K562 (cell line): ENCODE results near the gene DNAJB11. TPM values are rescaled to one million over a fixed set of nuclear protein-coding genes. Genes with fewer than 3 reads are reported as not detected.

Experiments
- ATAC-seq: fragments of 200-7000 bp; cut with Tn5 transposase; 3 replicates; pipeline ENCODE4 v1.9.1; 2020; ENCODE audit warnings: moderate library complexity
- BruUV-seq: library from RNA; stranded (reverse); fragments of 400-500 nt; replicated peaks from 2 replicates; lab custom pipeline; 2021; lab: Mats Ljungman, UMichigan
- CTCF ChIA-PET: fragments of 300-600 bp; formaldehyde crosslinking; extraction: SDS; loops from one replicate; lab custom pipeline; 2021; ENCODE audit warnings: low intra/inter-chr PET ratio; lab: Yijun Ruan, JAX
- POLR2A ChIA-PET: fragments of 300-600, 350-650 bp; sonication (Branson Sonifier 250); formaldehyde crosslinking; extraction: SDS; loops from one replicate; lab custom pipeline; 2021; ENCODE audit warnings: antibody characterized with exemption, inconsistent platforms; lab: Yijun Ruan, JAX
- DNase-seq, 4 experiments: peaks; one replicate each; pipeline versions ENCODE4 v3.0.0 to v3.0.0-alpha.2; 2011 to 2018; ENCODE audit warnings: low spot score in 3 of 4, mixed read lengths in 3 of 4; ENCODE audit errors: extremely low read depth in 1 of 4
- FAIRE-seq: peaks from 2 replicates; lab custom pipeline; 2011; peaks lifted over from hg19 to GRCh38; lab: Jason Lieb, UNC
- H2AFZ ChIP-seq: 2 replicates; pipeline ENCODE4 v1.6.0; 2011; ENCODE audit warnings: low read depth, low read length, control low read depth, inconsistent platforms
- H3K27ac ChIP-seq: fragments of 200-600 bp; 3 replicates; pipeline ENCODE4 v1.8.0; 2011; ENCODE audit warnings: low read depth, mild to moderate bottlenecking, control low read depth, inconsistent platforms, low read length, moderate library complexity, mixed read lengths; ENCODE audit errors: extremely low read depth
- H3K27me3 ChIP-seq, 2 experiments: fragments of 300-600 bp in 1 of 2; 2 replicates in 1 of 2; 3 replicates in 1 of 2; pipeline versions ENCODE4 v1.6.0 to v1.8.0; 2011; ENCODE audit warnings: inconsistent platforms in 2 of 2, low read length in 2 of 2, mild to moderate bottlenecking in 1 of 2, mixed read lengths in 1 of 2, moderate library complexity in 1 of 2; ENCODE audit not compliant: control insufficient read depth in 2 of 2, insufficient read depth in 2 of 2
- H3K36me3 ChIP-seq: fragments of 300-600 bp; 3 replicates; pipeline ENCODE4 v1.8.0; 2011; ENCODE audit warnings: mild to moderate bottlenecking, low read length, inconsistent platforms; ENCODE audit not compliant: control insufficient read depth, insufficient read depth
- H3K4me1 ChIP-seq, 2 experiments: fragments of 200-600 bp in 1 of 2; replicated peaks in 1 of 2; 2 replicates in 1 of 2; 3 replicates in 1 of 2; pipeline versions ENCODE4 v1.5.1 to v1.8.0; 2011; ENCODE audit warnings: inconsistent platforms in 2 of 2, low read length in 2 of 2, mild to moderate bottlenecking in 1 of 2, mixed read lengths in 1 of 2, moderate library complexity in 1 of 2; ENCODE audit not compliant: control insufficient read depth in 2 of 2, insufficient read depth in 2 of 2
- H3K4me2 ChIP-seq: 2 replicates; pipeline ENCODE4 v1.6.1; 2011; ENCODE audit warnings: low read length, control low read depth, inconsistent platforms, mixed read lengths; ENCODE audit not compliant: insufficient read depth
- H3K4me3 ChIP-seq: fragments of 200-600 bp; sonication (generic), shearing (Covaris generic); 2 replicates; pipeline ENCODE4 v1.5.1; 2016; ENCODE audit warnings: control low read depth, inconsistent platforms
- H3K79me2 ChIP-seq: fragments of 200-600 bp; 3 replicates; pipeline ENCODE4 v1.8.0; 2011; ENCODE audit warnings: low read length, inconsistent platforms; ENCODE audit not compliant: control insufficient read depth, insufficient read depth
- H3K9ac ChIP-seq, 2 experiments: 2 replicates each; pipeline versions ENCODE4 v1.6.0 to v1.6.1; 2011; ENCODE audit warnings: low read depth in 2 of 2, low read length in 2 of 2, control low read depth in 1 of 2, inconsistent platforms in 1 of 2, mild to moderate bottlenecking in 1 of 2, mixed read lengths in 1 of 2; ENCODE audit not compliant: insufficient read depth in 1 of 2
- H3K9me1 ChIP-seq: one replicate; pipeline ENCODE4 v1.6.0; 2011; ENCODE audit warnings: inconsistent platforms, mild to moderate bottlenecking, low read length, moderate library complexity; ENCODE audit not compliant: control insufficient read depth, insufficient read depth
- H3K9me3 ChIP-seq: replicated peaks from 2 replicates; pipeline ENCODE4 v1.5.1; 2011; ENCODE audit warnings: low read depth, low read length, inconsistent platforms; ENCODE audit not compliant: control insufficient read depth, insufficient read depth
- H4K20me1 ChIP-seq: replicated peaks from 2 replicates; pipeline ENCODE4 v1.6.1; 2011; ENCODE audit warnings: low read length, inconsistent platforms, mixed read lengths; ENCODE audit not compliant: control insufficient read depth, insufficient read depth
- RBFOX2 ChIP-seq: fragments of 200-400 bp; formaldehyde crosslinking; IDR thresholded peaks from 2 replicates; pipeline ENCODE4 v1.6.1; 2017; ENCODE audit warnings: low read depth, mild to moderate bottlenecking, low read length, moderate library complexity
- RFX5 ChIP-seq: IDR thresholded peaks from 2 replicates; pipeline ENCODE4 v1.6.1; 2011; ENCODE audit warnings: low read depth, mild to moderate bottlenecking, improper control_type of control experiment, low read length
- SPI1 ChIP-seq: IDR thresholded peaks from 2 replicates; pipeline ENCODE4 v1.6.1; 2011; ENCODE audit warnings: low read depth, low read length, control low read depth, borderline replicate concordance
- WGBS: fragments of 100-300 bp; shearing (Covaris generic); methylation state at CpG from one replicate; pipeline ENCODE4 v1.1.6; 2016; ENCODE audit warnings: low coverage, mixed read lengths; ENCODE audit not compliant: insufficient coverage; ENCODE audit errors: missing lambda C conversion rate; 5-methylcytosine and 5-hydroxymethylcytosine counted together
- in situ Hi-C: fragments of 300-500 bp; cut with MboI; formaldehyde crosslinking; loops from 4 replicates; pipeline ENCODE4 v1.15.0; 2018; ENCODE audit warnings: inconsistent platforms, mixed read lengths
- intact Hi-C: fragments of 100-400 bp; cut with micrococcal nuclease; formaldehyde crosslinking; loops from 2 replicates; pipeline ENCODE4 v1.14.2; 2022
- polyA plus RNA-seq, 8 experiments: library from polyadenylated mRNA; depleted of rRNA in 4 of 8; stranded (reverse) in 5 of 8; unstranded in 3 of 8; fragments of >200 nt; fragmentation: Nextera tagmentation in 2 of 8; fragmentation: Illumina TruSeq in 1 of 8; extraction: Ambion mirVana in 2 of 8; extraction: Trizol in 1 of 8; gene quantifications; 2 replicates each; pipeline versions ENCODE4 v1.2.1 to v1.2.3, GENCODE V29; 2011 to 2014; ENCODE audit warnings: inconsistent platforms in 1 of 8, missing spikeins in 1 of 8
- total RNA-seq, 7 experiments: library from RNA; depleted of rRNA in 6 of 7; stranded (reverse); fragments of >200 nt in 6 of 7; fragmentation: Illumina TruSeq in 2 of 7; extraction: Trizol in 2 of 7; gene quantifications; 2 replicates each; pipeline versions ENCODE4 v1.2.1 to v1.2.3, GENCODE V29; 2011 to 2021; ENCODE audit warnings: low replicate concordance in 1 of 7
- TF ChIP-seq, protein P1 (sequence below): sonication (generic); formaldehyde crosslinking; IDR thresholded peaks from 2 replicates; pipeline ENCODE4 v1.8.0; 2022; ENCODE audit warnings: mild to moderate bottlenecking, missing genetic modification reagents, borderline replicate concordance

The DNAJB11 gene
- total and polyA plus RNA-seq, 9 of the 15 experiments (the other 6 are each of a cell fraction or from before 2014, with no cell fraction given), result 14.8 to 74.7 (median 63.8) TPM

DNA sequence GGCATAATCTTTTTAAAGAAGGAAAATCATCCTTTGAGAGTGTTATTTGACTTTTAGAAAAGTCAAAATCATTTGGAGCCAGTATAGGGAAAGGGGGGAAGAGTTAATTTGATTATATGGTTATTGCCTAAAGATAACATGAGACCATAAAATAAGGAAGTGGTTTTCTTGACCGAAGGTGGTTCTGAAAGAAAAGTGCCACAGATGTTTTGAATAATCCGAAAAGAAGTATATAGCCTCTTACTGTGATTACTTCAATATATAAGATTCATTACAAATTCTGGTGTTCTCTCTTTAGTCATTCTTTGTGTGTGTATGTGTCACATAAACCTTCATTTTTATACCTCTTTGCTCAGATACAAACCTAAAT, 1.1 kb downstream of the DNAJB11 start:
- no peak for DNase-seq
- Histone ChIP-seq H3K4me2 (peak overlapping the region; percentile 100), H3K79me2 (peaks cover 54% of the 10 kb centered on the region), H2AFZ (no peak overlapping the region), H3K9ac (peak overlapping the region; percentile 95), H3K4me3 (peak overlapping the region; percentile 96), H3K36me3 (peaks cover 47% of the 10 kb centered on the region), H4K20me1 (no peaks in the 10 kb centered on the region), H3K4me1 (peaks cover 0 to 11% of the 10 kb centered on the region in 2 experiments; a peak in 3 of 5 replicates), H3K9me3 (no peaks in the 10 kb centered on the region), H3K9me1 (no peaks in the 10 kb centered on the region), H3K27me3 (no peaks in the 10 kb centered on the region), H3K27ac (no peak overlapping the region)
- no peak for ATAC-seq
- in situ Hi-C loops, result no loop called here
- WGBS, result 0% methylated on average over 2 of the region's 2 CpGs
- FAIRE-seq, result no peak
- TF ChIP-seq RBFOX2 (peak; percentile 44), SPI1 (peak; percentile 78), RFX5 (no peak)
- TF ChIP-seq, protein P1, sequence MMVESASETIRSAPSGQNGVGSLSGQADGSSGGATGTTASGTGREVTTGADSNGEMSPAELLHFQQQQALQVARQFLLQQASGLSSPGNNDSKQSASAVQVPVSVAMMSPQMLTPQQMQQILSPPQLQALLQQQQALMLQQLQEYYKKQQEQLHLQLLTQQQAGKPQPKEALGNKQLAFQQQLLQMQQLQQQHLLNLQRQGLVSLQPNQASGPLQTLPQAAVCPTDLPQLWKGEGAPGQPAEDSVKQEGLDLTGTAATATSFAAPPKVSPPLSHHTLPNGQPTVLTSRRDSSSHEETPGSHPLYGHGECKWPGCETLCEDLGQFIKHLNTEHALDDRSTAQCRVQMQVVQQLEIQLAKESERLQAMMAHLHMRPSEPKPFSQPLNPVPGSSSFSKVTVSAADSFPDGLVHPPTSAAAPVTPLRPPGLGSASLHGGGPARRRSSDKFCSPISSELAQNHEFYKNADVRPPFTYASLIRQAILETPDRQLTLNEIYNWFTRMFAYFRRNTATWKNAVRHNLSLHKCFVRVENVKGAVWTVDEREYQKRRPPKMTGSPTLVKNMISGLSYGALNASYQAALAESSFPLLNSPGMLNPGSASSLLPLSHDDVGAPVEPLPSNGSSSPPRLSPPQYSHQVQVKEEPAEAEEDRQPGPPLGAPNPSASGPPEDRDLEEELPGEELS (CRISPR knock-in tag), result no peak
- intact Hi-C loops, result no loop called here
- CTCF ChIA-PET, result no interaction called here
- no TSS peak for BruUV-seq
- POLR2A ChIA-PET, result interaction anchor here (0.5 to 5.3 kb wide), 9 partner anchors 13 to 618 kb away, joined by 3 to 64 read pairs (median 3); no protein-coding TSS in a partner anchor
